GM10266 (cell line): ENCODE results near the gene AGAP1.

Experiments used
- DNase-seq: peaks from one replicate; pipeline ENCODE4 v3.0.0; 2012; ENCODE audit errors: extremely low spot score
- CTCF ChIP-seq: IDR thresholded peaks from 2 replicates; pipeline ENCODE4 v1.5.1; 2012; ENCODE audit warnings: mild to moderate bottlenecking, low read depth; ENCODE audit not compliant: control insufficient read depth, insufficient read depth; ENCODE audit errors: missing control alignments

Gene AGAP1

GRCh38 chr2:235665661-235666212 is 171.9 kb downstream of the AGAP1 start:
- no peak for DNase-seq
- no peak for TF ChIP-seq CTCF

- TF ChIP-seq CTCF: no peak
- DNase-seq: no peak
Observed at GRCh38 chr2:235666213-235666781, 172.5 kb downstream of the AGAP1 start.

GRCh38 chr2:235668782-235669181 is 174.9 kb downstream of the AGAP1 start:
- no peak for TF ChIP-seq CTCF
- DNase-seq: no peak

GRCh38 chr2:235669269-235669831 is 175.5 kb downstream of the AGAP1 start:
- no peak for TF ChIP-seq CTCF
- DNase-seq: no peak

GRCh38 chr2:235669983-235670962 is 176.4 kb downstream of the AGAP1 start:
- no peak for TF ChIP-seq CTCF
- no peak for DNase-seq

GRCh38 chr2:235670974-235671787 is 177.3 kb downstream of the AGAP1 start:
- no peak for TF ChIP-seq CTCF
- DNase-seq: peak; percentile 22
